ENCODE data around the gene GUCY1A1.

The GUCY1A1 gene

GRCh38 chr4:155694100-155694785 is 27.6 kb downstream of the GUCY1A1 start:
- no peak for DNase-seq

- no peak for DNase-seq
Observed at GRCh38 chr4:155696226-155696625, 29.6 kb downstream of the GUCY1A1 start.

GRCh38 chr4:155696726-155697125 is 30.1 kb downstream of the GUCY1A1 start:
- DNase-seq: no peak

GRCh38 chr4:155701827-155702226 is 35.2 kb downstream of the GUCY1A1 start:
- DNase-seq: no peak

- no peak for DNase-seq
Observed at GRCh38 chr4:155703486-155704247, 37.0 kb downstream of the GUCY1A1 start.

GRCh38 chr4:155704841-155705404 is 38.3 kb downstream of the GUCY1A1 start:
- DNase-seq: no peak

GRCh38 chr4:155705664-155706063 is 39.0 kb downstream of the GUCY1A1 start:
- no peak for DNase-seq

- DNase-seq: no peak
Observed at GRCh38 chr4:155706147-155706546, 39.5 kb downstream of the GUCY1A1 start.

- no peak for DNase-seq
Observed at GRCh38 chr4:155707251-155707650, 40.6 kb downstream of the GUCY1A1 start.

- DNase-seq: no peak
Observed at GRCh38 chr4:155708782-155709181, 42.1 kb downstream of the GUCY1A1 start.

- DNase-seq: no peak
Observed at GRCh38 chr4:155709918-155710317, 43.3 kb downstream of the GUCY1A1 start.

- DNase-seq: no peak
Observed at GRCh38 chr4:155711556-155711955, 44.9 kb downstream of the GUCY1A1 start.

- no peak for DNase-seq
Observed at GRCh38 chr4:155712846-155713245, 46.2 kb downstream of the GUCY1A1 start.

GRCh38 chr4:155713911-155714310 is 47.3 kb downstream of the GUCY1A1 start:
- DNase-seq: no peak

GRCh38 chr4:155722336-155722735 is 55.7 kb downstream of the GUCY1A1 start:
- no peak for DNase-seq

GRCh38 chr4:155722816-155723499 is 56.3 kb downstream of the GUCY1A1 start:
- DNase-seq: no peak

GRCh38 chr4:155724731-155725130 is 58.1 kb downstream of the GUCY1A1 start:
- DNase-seq: no peak

GRCh38 chr4:155734065-155734464 is 67.4 kb downstream of the GUCY1A1 start:
- DNase-seq: no peak

- DNase-seq: no peak
Observed at GRCh38 chr4:155734951-155735350, 68.3 kb downstream of the GUCY1A1 start.

- DNase-seq: no peak
Observed at GRCh38 chr4:155735496-155735895, 68.8 kb downstream of the GUCY1A1 start.

GRCh38 chr4:155738548-155738947 is 71.9 kb downstream of the GUCY1A1 start:
- DNase-seq: no peak

GRCh38 chr4:155741546-155741945 is 74.9 kb downstream of the GUCY1A1 start:
- DNase-seq: no peak

- no peak for DNase-seq
Observed at GRCh38 chr4:155742310-155743015, 75.8 kb downstream of the GUCY1A1 start.
